ENCODE measurements around the gene RELN.

RELN gene

GRCh38 chr7:103894656-103895596 is 94.5 kb downstream of the RELN start:
- no peaks in the 10 kb centered on the region for H3K36me3 ChIP-seq (ENCODE audit: insufficient read depth, low read length)
- H3K9ac ChIP-seq (ENCODE audit: low read depth, low read length, poor library complexity, severe bottlenecking) = no peak overlapping the region
- H3F3A ChIP-seq (ENCODE audit: low read depth) = no peaks in the 10 kb centered on the region
- H3K4me3 ChIP-seq (ENCODE audit: low read length, poor library complexity, severe bottlenecking) = no peak overlapping the region
- TF ChIP-seq CTCF (conservative IDR thresholded peaks at IDR 0.05; ENCODE audit: low read length) (no peak), EZH2phosphoT487 (IDR thresholded peaks at IDR 0.05; ENCODE audit: borderline replicate concordance) (no peak)
- no peak overlapping the region for H3K4me2 ChIP-seq (ENCODE audit: low read depth, low read length, poor library complexity, severe bottlenecking)
- H3K9me3 ChIP-seq (ENCODE audit: insufficient read depth, low read depth, low read length) = no peaks in the 10 kb centered on the region
- no peaks in the 10 kb centered on the region for H3K9me2 ChIP-seq (replicated peaks; ENCODE audit: low read depth, low read length)
- H3K4me1 ChIP-seq (ENCODE audit: insufficient read depth, low read length, poor library complexity, severe bottlenecking) = no peaks in the 10 kb centered on the region
- H4K20me1 ChIP-seq (ENCODE audit: insufficient read depth, low read length, poor library complexity, severe bottlenecking) = no peaks in the 10 kb centered on the region
- no peaks in the 10 kb centered on the region for H3K79me2 ChIP-seq (ENCODE audit: insufficient read depth, low read length)
- no peaks in the 10 kb centered on the region for H3K27me3 ChIP-seq (ENCODE audit: insufficient read depth, low read length, poor library complexity, severe bottlenecking)
- H2AFZ ChIP-seq (ENCODE audit: low read length) = no peak overlapping the region

- Histone ChIP-seq H3K36me3 (ENCODE audit: insufficient read depth, low read length) (no peaks in the 10 kb centered on the region), H3K27me3 (ENCODE audit: insufficient read depth, low read length, poor library complexity, severe bottlenecking) (no peaks in the 10 kb centered on the region), H3K79me2 (ENCODE audit: insufficient read depth, low read length) (no peaks in the 10 kb centered on the region), H2AFZ (ENCODE audit: low read length) (no peak overlapping the region), H3K4me3 (ENCODE audit: low read length, poor library complexity, severe bottlenecking) (no peak overlapping the region), H3K4me1 (ENCODE audit: insufficient read depth, low read length, poor library complexity, severe bottlenecking) (no peaks in the 10 kb centered on the region), H3K9me3 (ENCODE audit: insufficient read depth, low read depth, low read length) (no peaks in the 10 kb centered on the region), H3K4me2 (ENCODE audit: low read depth, low read length, poor library complexity, severe bottlenecking) (no peak overlapping the region), H3K9ac (ENCODE audit: low read depth, low read length, poor library complexity, severe bottlenecking) (no peak overlapping the region), H3F3A (ENCODE audit: low read depth) (no peaks in the 10 kb centered on the region), H4K20me1 (ENCODE audit: insufficient read depth, low read length, poor library complexity, severe bottlenecking) (no peaks in the 10 kb centered on the region), H3K9me2 (replicated peaks; ENCODE audit: low read depth, low read length) (no peaks in the 10 kb centered on the region)
- no peak for TF ChIP-seq CTCF (conservative IDR thresholded peaks at IDR 0.05; ENCODE audit: low read length)
- TF ChIP-seq EZH2phosphoT487 (IDR thresholded peaks at IDR 0.05; ENCODE audit: borderline replicate concordance) = no peak
Observed at GRCh38 chr7:103893350-103893749, 96.1 kb downstream of the RELN start.

GRCh38 chr7:103889451-103889850 is 100.0 kb downstream of the RELN start:
- H3F3A ChIP-seq (ENCODE audit: low read depth) = no peaks in the 10 kb centered on the region
- no peaks in the 10 kb centered on the region for H3K9me3 ChIP-seq (ENCODE audit: insufficient read depth, low read depth, low read length)
- H3K36me3 ChIP-seq (ENCODE audit: insufficient read depth, low read length) = no peaks in the 10 kb centered on the region
- H3K4me2 ChIP-seq (ENCODE audit: low read depth, low read length, poor library complexity, severe bottlenecking) = no peak overlapping the region
- no peak overlapping the region for H3K4me3 ChIP-seq (ENCODE audit: low read length, poor library complexity, severe bottlenecking)
- no peak overlapping the region for H3K9ac ChIP-seq (ENCODE audit: low read depth, low read length, poor library complexity, severe bottlenecking)
- H3K9me2 ChIP-seq (replicated peaks; ENCODE audit: low read depth, low read length) = no peaks in the 10 kb centered on the region
- no peak overlapping the region for H2AFZ ChIP-seq (ENCODE audit: low read length)
- no peaks in the 10 kb centered on the region for H3K4me1 ChIP-seq (ENCODE audit: insufficient read depth, low read length, poor library complexity, severe bottlenecking)
- TF ChIP-seq CTCF (conservative IDR thresholded peaks at IDR 0.05; ENCODE audit: low read length) (no peak), EZH2phosphoT487 (IDR thresholded peaks at IDR 0.05; ENCODE audit: borderline replicate concordance) (no peak)
- no peaks in the 10 kb centered on the region for H3K79me2 ChIP-seq (ENCODE audit: insufficient read depth, low read length)
- no peaks in the 10 kb centered on the region for H4K20me1 ChIP-seq (ENCODE audit: insufficient read depth, low read length, poor library complexity, severe bottlenecking)
- H3K27me3 ChIP-seq (ENCODE audit: insufficient read depth, low read length, poor library complexity, severe bottlenecking) = no peaks in the 10 kb centered on the region
